LNCaP clone FGC (cell line): ENCODE results near the gene SGPP1.

Source experiments
- DNase-seq: peaks from one replicate; pipeline ENCODE4 v3.0.0-alpha.2; 2011; ENCODE audit warnings: low read depth
- H3K4me3 ChIP-seq: 2 replicates; pipeline ENCODE4 v1.5.1; 2011; ENCODE audit warnings: mild to moderate bottlenecking, low read depth, low read length, control low read depth
- TF ChIP-seq, protein P1 (sequence below): IDR thresholded peaks from 2 replicates; pipeline ENCODE4 v1.5.1; 2012; ENCODE audit warnings: mild to moderate bottlenecking; ENCODE audit not compliant: control insufficient read depth, insufficient read depth; ENCODE audit errors: extremely low read depth

SGPP1 gene

DNA sequence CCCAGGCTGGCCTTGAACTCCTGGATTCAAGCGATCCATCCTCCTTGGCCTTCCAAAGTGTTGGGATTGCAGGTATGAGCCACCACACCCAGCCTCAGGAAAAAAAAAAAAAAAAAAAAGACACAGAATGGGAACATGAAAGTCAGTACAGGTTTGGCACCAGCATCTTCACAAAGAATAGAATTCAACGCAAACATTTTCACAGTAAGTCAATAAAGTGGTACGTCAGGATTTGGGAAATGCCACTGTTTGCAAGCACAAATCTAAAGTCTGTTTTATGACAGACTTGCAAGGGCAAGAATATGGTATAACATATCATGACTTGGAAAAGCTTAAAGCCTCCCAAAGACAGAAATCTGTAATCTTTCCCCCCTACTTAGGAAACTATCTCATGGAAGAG lies 51.2 kb downstream of the SGPP1 start:
- no peak overlapping the region for H3K4me3 ChIP-seq
- DNase-seq = peak; percentile 95
- TF ChIP-seq, protein P1, sequence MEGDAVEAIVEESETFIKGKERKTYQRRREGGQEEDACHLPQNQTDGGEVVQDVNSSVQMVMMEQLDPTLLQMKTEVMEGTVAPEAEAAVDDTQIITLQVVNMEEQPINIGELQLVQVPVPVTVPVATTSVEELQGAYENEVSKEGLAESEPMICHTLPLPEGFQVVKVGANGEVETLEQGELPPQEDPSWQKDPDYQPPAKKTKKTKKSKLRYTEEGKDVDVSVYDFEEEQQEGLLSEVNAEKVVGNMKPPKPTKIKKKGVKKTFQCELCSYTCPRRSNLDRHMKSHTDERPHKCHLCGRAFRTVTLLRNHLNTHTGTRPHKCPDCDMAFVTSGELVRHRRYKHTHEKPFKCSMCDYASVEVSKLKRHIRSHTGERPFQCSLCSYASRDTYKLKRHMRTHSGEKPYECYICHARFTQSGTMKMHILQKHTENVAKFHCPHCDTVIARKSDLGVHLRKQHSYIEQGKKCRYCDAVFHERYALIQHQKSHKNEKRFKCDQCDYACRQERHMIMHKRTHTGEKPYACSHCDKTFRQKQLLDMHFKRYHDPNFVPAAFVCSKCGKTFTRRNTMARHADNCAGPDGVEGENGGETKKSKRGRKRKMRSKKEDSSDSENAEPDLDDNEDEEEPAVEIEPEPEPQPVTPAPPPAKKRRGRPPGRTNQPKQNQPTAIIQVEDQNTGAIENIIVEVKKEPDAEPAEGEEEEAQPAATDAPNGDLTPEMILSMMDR = no peak

DNA sequence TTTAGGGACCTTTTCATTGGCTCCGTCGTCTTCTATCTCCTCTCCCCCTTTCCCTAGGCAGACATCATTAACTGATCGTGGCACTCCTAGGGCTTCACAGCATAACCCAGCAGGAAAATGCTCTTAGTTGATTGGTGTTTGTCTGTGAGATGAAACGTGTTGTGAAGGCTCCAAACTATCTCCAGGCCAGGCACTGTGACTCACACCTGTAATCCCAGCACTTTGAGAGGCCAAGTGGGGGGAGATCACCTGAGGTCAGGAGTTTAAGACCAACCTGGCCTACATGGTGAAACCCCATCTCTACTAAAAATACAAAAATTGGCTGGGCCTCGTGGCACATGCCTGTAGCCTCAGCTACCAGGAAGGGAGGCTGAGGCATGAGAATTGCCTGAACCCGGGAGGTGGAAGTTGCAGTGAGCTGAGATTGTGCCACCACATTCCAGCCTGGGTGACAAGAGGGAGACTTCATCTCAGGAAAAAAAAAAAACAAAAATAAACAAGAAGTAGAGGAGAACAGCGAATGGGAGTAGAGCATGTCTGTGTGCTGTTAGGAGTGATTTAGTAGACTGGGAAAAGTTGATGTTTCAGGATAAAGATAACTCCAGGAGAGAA lies 53.9 kb downstream of the SGPP1 start:
- H3K4me3 ChIP-seq = no peak overlapping the region
- TF ChIP-seq, protein P1 = no peak
- no peak for DNase-seq

DNA sequence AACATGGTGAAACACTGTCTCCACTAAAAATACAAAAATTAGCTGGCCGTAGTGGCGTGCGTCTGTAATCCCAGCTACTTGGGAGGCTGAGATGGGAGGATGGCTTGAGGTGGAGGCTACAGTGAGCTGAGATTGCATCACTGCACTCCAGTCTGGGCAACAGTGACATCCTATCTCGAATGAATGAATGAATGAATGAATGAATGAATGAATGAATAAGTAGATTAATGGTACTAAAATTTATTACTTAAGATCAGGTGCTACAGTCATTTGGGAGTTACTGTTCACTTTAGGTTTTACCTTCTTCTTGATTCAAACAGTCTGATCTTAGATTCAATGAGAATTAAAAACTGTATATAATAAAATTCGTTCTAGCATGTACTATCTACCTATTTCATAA lies 54.6 kb downstream of the SGPP1 start:
- TF ChIP-seq, protein P1 = no peak
- H3K4me3 ChIP-seq = no peak overlapping the region
- DNase-seq = no peak

DNA sequence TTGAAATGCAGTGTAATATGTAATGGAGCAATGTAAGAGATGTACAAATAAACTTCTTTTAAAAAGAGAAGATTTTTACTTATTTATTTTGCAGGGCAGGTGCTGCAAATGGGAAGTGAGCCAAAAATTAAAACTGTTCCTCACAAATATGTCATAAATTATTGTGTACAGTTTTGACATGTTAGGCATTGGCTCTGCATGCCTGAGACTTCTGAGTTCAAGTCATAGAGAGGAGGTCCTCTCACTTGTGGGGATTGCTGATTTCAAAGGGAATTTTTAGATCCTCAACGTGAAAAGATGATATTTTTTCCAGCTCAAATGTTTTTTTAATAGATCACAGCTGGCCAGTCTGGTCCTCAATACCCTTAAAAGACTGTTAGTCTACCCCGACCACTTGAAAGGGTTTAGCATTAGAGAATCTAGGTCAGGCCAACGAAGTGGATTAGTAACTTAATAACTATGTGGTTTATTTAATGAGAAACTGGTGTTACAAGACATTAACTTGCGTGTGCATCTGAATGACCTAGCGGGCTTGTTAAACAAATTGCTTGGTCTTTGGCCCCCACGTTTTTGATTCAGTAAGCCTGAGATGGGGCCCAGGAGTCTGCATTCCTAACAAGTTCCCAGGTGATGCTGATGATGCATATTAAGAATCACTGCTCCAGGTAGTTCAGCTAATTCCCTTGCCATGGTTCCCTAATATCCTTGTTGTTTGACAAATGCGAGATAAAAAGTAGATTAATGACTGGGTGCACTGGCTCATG lies 55.3 kb downstream of the SGPP1 start:
- DNase-seq = no peak
- no peak overlapping the region for H3K4me3 ChIP-seq

DNA sequence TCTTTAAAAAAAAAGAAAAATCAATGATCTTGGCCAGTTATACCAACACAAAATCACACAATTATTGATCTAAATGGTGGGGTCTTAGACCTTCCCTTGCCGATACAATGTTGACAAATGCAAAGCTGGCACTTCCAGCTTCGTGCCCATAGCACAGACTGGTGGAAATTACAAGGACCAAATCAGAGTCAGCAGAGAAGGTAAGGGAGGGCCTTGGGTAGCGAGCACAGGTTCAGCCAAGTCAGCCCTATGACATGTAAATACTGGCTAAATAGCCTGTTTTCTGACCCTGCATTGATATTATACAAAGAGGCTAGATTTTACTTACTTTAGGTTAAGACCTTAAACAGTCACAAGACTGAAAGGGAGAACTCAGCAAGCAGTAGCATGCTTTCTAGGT lies 55.9 kb downstream of the SGPP1 start:
- H3K4me3 ChIP-seq = no peak overlapping the region
- TF ChIP-seq, protein P1 = no peak
- no peak for DNase-seq

More for the DNA sequence above, 55.3 kb downstream of the SGPP1 start:
- TF ChIP-seq, protein P1 = no peak

DNA sequence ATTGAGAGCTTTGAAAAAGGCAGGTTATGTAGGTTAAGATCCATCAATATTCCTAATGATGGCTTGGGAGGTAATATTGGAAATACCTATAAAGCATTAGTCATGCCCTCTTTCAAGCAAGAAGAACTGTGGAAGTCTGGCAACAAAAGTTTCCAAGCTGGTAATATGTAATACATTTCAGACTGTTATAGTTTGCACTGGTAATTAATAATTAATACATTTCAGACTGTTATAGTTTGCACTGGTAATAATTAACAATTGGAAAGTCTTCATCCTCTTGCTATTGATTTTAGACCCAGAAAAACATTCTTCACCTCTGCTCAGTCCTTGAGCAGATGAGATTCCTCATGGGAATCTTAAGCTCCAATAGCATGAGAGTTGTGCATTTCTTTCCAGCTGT lies 57.2 kb downstream of the SGPP1 start:
- no peak for DNase-seq
- TF ChIP-seq, protein P1 = no peak
- H3K4me3 ChIP-seq = no peak overlapping the region
